Body of pancreas (tissue), 4 donors: ENCODE data around the gene LETMD1.

Experiments used
- POLR2A ChIP-seq, 3 donors: fragments of 450-650 bp; IDR thresholded peaks; one replicate each; pipeline ENCODE4 v1.6.1; 2016; ENCODE audit warnings: antibody characterized with exemption in 3 of 3, mild to moderate bottlenecking in 2 of 3
- TF ChIP-seq, protein P1 (sequence below), 7 experiments: fragments of 450-650 bp in 4 of 7; fragments of 200-600 bp in 3 of 7; sonication (generic) in 3 of 7; IDR thresholded peaks; one replicate each; pipeline ENCODE4 v1.5.1; 2016 to 2019; ENCODE audit warnings: antibody characterized with exemption in 7 of 7

DNA sequence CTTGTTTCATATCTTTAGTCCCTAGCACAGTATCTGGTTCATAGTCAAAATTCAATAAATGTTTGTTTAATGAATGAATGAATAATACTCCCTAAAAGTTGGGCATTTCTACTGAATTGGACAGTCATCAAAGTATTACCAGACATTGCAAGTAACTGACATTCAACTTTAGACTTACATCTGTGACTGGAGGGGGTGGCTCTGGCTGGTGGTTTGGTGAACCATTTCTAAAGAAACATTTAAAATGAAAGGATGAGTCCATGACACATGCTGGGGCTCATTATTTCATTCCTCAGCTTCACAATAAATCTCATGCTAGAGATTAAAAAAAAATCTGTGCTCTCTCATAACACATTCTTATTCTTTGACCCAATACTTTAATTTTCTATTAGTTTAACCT is 55.9 kb downstream of the LETMD1 start:
- TF ChIP-seq POLR2A (IDR thresholded peaks at IDR 0.05), result no peak
- TF ChIP-seq, protein P1, sequence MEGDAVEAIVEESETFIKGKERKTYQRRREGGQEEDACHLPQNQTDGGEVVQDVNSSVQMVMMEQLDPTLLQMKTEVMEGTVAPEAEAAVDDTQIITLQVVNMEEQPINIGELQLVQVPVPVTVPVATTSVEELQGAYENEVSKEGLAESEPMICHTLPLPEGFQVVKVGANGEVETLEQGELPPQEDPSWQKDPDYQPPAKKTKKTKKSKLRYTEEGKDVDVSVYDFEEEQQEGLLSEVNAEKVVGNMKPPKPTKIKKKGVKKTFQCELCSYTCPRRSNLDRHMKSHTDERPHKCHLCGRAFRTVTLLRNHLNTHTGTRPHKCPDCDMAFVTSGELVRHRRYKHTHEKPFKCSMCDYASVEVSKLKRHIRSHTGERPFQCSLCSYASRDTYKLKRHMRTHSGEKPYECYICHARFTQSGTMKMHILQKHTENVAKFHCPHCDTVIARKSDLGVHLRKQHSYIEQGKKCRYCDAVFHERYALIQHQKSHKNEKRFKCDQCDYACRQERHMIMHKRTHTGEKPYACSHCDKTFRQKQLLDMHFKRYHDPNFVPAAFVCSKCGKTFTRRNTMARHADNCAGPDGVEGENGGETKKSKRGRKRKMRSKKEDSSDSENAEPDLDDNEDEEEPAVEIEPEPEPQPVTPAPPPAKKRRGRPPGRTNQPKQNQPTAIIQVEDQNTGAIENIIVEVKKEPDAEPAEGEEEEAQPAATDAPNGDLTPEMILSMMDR (IDR thresholded peaks at IDR 0.05), result no peak
